Neural cell (in vitro differentiated cells): ENCODE data around the gene FGGY. TPM values are rescaled to one million over a fixed set of nuclear protein-coding genes. Genes with fewer than 3 reads are reported as not detected.
"Not testable (repeated sequence)": the region's sequence is repeated elsewhere in the genome, so short reads cannot be mapped to it uniquely, and the experiment has no call there.

Experiments
- H2AFZ ChIP-seq: fragments of 200-600, 300-800 bp; sonication (generic), shearing (Covaris generic); 2 replicates; pipeline ENCODE4 v1.6.0; 2014; ENCODE audit warnings: low read depth, mild to moderate bottlenecking, antibody characterized with exemption, low read length, moderate library complexity
- H3F3A ChIP-seq: fragments of 200-600 bp; shearing (Covaris generic); 2 replicates; pipeline ENCODE4 v1.6.1; 2016; ENCODE audit warnings: mild to moderate bottlenecking, moderate library complexity, mixed read lengths, antibody characterized with exemption, low read length; ENCODE audit not compliant: insufficient read depth, poor library complexity, severe bottlenecking
- H3K27ac ChIP-seq: fragments of 200-600, 300-800 bp; sonication (generic), shearing (Covaris generic); 2 replicates; pipeline ENCODE4 v1.5.1; 2014; ENCODE audit warnings: mild to moderate bottlenecking, low read length, moderate library complexity
- H3K27me3 ChIP-seq: fragments of 300-800, 200-600 bp; sonication (generic), shearing (Covaris generic); 2 replicates; pipeline ENCODE4 v1.6.0; 2014; ENCODE audit warnings: mild to moderate bottlenecking, low read depth, low read length, moderate library complexity; ENCODE audit not compliant: insufficient read depth
- H3K36me3 ChIP-seq: fragments of 300-800, 200-600 bp; sonication (generic), shearing (Covaris generic); 2 replicates; pipeline ENCODE4 v1.5.1; 2014; ENCODE audit warnings: mild to moderate bottlenecking, antibody characterized with exemption, low read length, moderate library complexity; ENCODE audit not compliant: insufficient read depth
- H3K4me2 ChIP-seq: fragments of 300-800, 200-600 bp; sonication (generic), shearing (Covaris generic); 2 replicates; pipeline ENCODE4 v1.6.0; 2014; ENCODE audit warnings: mild to moderate bottlenecking, low read length
- H3K4me3 ChIP-seq: fragments of 300-800, 200-600 bp; sonication (generic), shearing (Covaris generic); 2 replicates; pipeline ENCODE4 v1.5.1; 2014; ENCODE audit warnings: mild to moderate bottlenecking, low read length, moderate library complexity
- H3K79me2 ChIP-seq: fragments of 200-600 bp; shearing (Covaris generic); replicated peaks from 2 replicates; pipeline ENCODE4 v1.6.0; 2014; ENCODE audit warnings: mild to moderate bottlenecking, low read length, moderate library complexity; ENCODE audit not compliant: insufficient read depth
- H3K9ac ChIP-seq: fragments of 300-800, 200-600 bp; sonication (generic), shearing (Covaris generic); 2 replicates; pipeline ENCODE4 v1.6.1; 2016; ENCODE audit warnings: mild to moderate bottlenecking, low read length, mixed read lengths
- H3K9me2 ChIP-seq: fragments of 200-600 bp; shearing (Covaris generic); 2 replicates; pipeline ENCODE4 v1.6.1; 2016; ENCODE audit warnings: mild to moderate bottlenecking, low read length, mixed read lengths; ENCODE audit not compliant: insufficient read depth
- H3K9me3 ChIP-seq: fragments of 200-600, 300-800 bp; sonication (generic), shearing (Covaris generic); 2 replicates; pipeline ENCODE4 v1.6.1; 2016; ENCODE audit warnings: mild to moderate bottlenecking, mixed run types, low read length, moderate library complexity, mixed read lengths
- H4K20me1 ChIP-seq: fragments of 200-600 bp; shearing (Covaris generic); 2 replicates; pipeline ENCODE4 v1.6.1; 2016; ENCODE audit warnings: mild to moderate bottlenecking, mixed run types; ENCODE audit not compliant: insufficient read depth
- EP300 ChIP-seq: fragments of 450-650 bp; conservative IDR thresholded peaks from 2 replicates; pipeline ENCODE4 v1.6.1; 2014; ENCODE audit warnings: antibody characterized with exemption, mild to moderate bottlenecking, moderate library complexity; ENCODE audit not compliant: poor library complexity, severe bottlenecking
- EZH2 ChIP-seq: fragments of 200-600, 300-800 bp; shearing (Covaris generic), sonication (generic); IDR thresholded peaks from 2 replicates; pipeline ENCODE4 v1.6.1; 2014; ENCODE audit warnings: antibody characterized with exemption, low read length, borderline replicate concordance, mild to moderate bottlenecking; ENCODE audit not compliant: insufficient read depth, poor library complexity, severe bottlenecking
- MXI1 ChIP-seq: fragments of 450-650 bp; conservative IDR thresholded peaks from 2 replicates; pipeline ENCODE4 v1.6.1; 2014; ENCODE audit warnings: antibody characterized with exemption, mild to moderate bottlenecking; ENCODE audit not compliant: poor library complexity, severe bottlenecking
- POLR2AphosphoS5 ChIP-seq: IDR thresholded peaks from 2 replicates; pipeline ENCODE4 v1.6.1; 2012
- RAD21 ChIP-seq: fragments of 450-650 bp; conservative IDR thresholded peaks from 2 replicates; pipeline ENCODE4 v1.6.1; 2014; ENCODE audit warnings: antibody characterized with exemption, mild to moderate bottlenecking, moderate library complexity
- SMC3 ChIP-seq: fragments of 450-650 bp; conservative IDR thresholded peaks from 2 replicates; pipeline ENCODE4 v1.6.1; 2014; ENCODE audit warnings: antibody characterized with exemption, mild to moderate bottlenecking, moderate library complexity; ENCODE audit not compliant: poor library complexity
- TAF1 ChIP-seq: IDR thresholded peaks from 2 replicates; pipeline ENCODE4 v1.6.1; 2012; ENCODE audit warnings: low read depth
- polyA plus RNA-seq: library from polyadenylated mRNA; depleted of rRNA; stranded (reverse); fragments of >200 nt; gene quantifications from 2 replicates; pipeline ENCODE4 v1.2.3, GENCODE V29; 2014
- TF ChIP-seq, protein P1 (sequence below): fragments of 450-650 bp; IDR thresholded peaks from 2 replicates; pipeline ENCODE4 v1.5.1; 2014; ENCODE audit warnings: antibody characterized with exemption, mild to moderate bottlenecking, moderate library complexity; ENCODE audit not compliant: poor library complexity, severe bottlenecking
- TF ChIP-seq, protein P2 (sequence below): IDR thresholded peaks from 2 replicates; pipeline ENCODE4 v1.6.1; 2012; ENCODE audit warnings: borderline replicate concordance

Gene FGGY
- polyA plus RNA-seq, 1 donor from 2014 or later, result 7.4 TPM

DNA sequence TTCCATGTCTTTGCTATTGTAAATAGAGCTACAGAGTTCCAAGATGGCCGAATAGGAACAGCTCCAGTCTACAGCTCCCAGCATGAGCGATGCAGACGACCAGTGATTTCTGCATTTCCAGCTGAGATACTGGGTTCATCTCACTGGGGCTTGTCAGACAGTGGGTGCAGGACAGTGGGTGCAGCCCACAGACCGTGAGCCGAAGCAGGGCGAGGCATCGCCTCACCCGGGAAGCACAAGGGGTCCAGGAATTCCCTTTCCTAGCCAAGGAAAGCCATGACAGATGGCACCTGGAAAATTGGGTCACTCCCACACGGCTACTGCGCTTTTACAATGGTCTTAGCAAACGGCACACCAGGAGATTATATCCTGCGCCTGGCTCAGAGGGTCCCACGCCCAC, 313.6 kb downstream of the FGGY start:
- H4K20me1 ChIP-seq, H3K9me3 ChIP-seq, H3K27ac ChIP-seq, H3K4me2 ChIP-seq, H3F3A ChIP-seq, H3K79me2 ChIP-seq, H3K36me3 ChIP-seq, H2AFZ ChIP-seq, H3K4me3 ChIP-seq, H3K9me2 ChIP-seq, H3K9ac ChIP-seq, H3K27me3 ChIP-seq: not testable (repeated sequence)

GRCh38 chr1:59617434-59617833, 320.5 kb downstream of the FGGY start:
- no peak overlapping the region for H2AFZ ChIP-seq
- no peaks in the 10 kb centered on the region for H4K20me1 ChIP-seq
- H3K4me3 ChIP-seq, result no peak overlapping the region
- no peak overlapping the region for H3K27ac ChIP-seq
- no peaks in the 10 kb centered on the region for H3F3A ChIP-seq
- no peaks in the 10 kb centered on the region for H3K36me3 ChIP-seq
- no peaks in the 10 kb centered on the region for H3K27me3 ChIP-seq
- no peak overlapping the region for H3K4me2 ChIP-seq
- TF ChIP-seq RAD21 (no peak), EP300 (no peak), EZH2 (no peak), TAF1 (no peak), POLR2AphosphoS5 (no peak), SMC3 (no peak), MXI1 (no peak)
- TF ChIP-seq, protein P1, sequence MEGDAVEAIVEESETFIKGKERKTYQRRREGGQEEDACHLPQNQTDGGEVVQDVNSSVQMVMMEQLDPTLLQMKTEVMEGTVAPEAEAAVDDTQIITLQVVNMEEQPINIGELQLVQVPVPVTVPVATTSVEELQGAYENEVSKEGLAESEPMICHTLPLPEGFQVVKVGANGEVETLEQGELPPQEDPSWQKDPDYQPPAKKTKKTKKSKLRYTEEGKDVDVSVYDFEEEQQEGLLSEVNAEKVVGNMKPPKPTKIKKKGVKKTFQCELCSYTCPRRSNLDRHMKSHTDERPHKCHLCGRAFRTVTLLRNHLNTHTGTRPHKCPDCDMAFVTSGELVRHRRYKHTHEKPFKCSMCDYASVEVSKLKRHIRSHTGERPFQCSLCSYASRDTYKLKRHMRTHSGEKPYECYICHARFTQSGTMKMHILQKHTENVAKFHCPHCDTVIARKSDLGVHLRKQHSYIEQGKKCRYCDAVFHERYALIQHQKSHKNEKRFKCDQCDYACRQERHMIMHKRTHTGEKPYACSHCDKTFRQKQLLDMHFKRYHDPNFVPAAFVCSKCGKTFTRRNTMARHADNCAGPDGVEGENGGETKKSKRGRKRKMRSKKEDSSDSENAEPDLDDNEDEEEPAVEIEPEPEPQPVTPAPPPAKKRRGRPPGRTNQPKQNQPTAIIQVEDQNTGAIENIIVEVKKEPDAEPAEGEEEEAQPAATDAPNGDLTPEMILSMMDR, result no peak
- TF ChIP-seq, protein P2, sequence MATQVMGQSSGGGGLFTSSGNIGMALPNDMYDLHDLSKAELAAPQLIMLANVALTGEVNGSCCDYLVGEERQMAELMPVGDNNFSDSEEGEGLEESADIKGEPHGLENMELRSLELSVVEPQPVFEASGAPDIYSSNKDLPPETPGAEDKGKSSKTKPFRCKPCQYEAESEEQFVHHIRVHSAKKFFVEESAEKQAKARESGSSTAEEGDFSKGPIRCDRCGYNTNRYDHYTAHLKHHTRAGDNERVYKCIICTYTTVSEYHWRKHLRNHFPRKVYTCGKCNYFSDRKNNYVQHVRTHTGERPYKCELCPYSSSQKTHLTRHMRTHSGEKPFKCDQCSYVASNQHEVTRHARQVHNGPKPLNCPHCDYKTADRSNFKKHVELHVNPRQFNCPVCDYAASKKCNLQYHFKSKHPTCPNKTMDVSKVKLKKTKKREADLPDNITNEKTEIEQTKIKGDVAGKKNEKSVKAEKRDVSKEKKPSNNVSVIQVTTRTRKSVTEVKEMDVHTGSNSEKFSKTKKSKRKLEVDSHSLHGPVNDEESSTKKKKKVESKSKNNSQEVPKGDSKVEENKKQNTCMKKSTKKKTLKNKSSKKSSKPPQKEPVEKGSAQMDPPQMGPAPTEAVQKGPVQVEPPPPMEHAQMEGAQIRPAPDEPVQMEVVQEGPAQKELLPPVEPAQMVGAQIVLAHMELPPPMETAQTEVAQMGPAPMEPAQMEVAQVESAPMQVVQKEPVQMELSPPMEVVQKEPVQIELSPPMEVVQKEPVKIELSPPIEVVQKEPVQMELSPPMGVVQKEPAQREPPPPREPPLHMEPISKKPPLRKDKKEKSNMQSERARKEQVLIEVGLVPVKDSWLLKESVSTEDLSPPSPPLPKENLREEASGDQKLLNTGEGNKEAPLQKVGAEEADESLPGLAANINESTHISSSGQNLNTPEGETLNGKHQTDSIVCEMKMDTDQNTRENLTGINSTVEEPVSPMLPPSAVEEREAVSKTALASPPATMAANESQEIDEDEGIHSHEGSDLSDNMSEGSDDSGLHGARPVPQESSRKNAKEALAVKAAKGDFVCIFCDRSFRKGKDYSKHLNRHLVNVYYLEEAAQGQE, result no peak
- H3K9ac ChIP-seq, result no peak overlapping the region
- H3K9me3 ChIP-seq, result no peaks in the 10 kb centered on the region
- no peaks in the 10 kb centered on the region for H3K9me2 ChIP-seq
- no peaks in the 10 kb centered on the region for H3K79me2 ChIP-seq

DNA sequence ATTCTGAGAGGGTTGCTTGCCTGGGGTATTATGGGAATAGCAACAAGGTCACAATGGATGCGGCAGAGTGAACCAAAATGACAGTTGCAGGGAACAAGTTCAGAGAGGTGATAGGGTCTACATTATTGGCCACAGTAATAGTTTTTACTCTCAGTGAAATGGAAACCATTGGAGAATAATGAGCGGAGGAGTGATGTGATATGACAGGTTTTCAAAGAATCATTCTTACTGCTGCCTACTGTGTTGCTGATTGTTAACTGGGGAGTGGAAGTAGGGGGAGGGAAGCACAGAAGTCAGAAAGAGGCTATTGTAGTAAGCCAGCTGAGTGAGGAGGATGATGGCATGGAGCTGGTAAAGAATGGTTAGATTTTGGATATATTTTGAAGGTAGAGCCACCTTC, 322.7 kb downstream of the FGGY start:
- H3K9me3 ChIP-seq, result no peaks in the 10 kb centered on the region
- no peaks in the 10 kb centered on the region for H3F3A ChIP-seq
- no peak overlapping the region for H2AFZ ChIP-seq
- no peaks in the 10 kb centered on the region for H3K27me3 ChIP-seq
- H3K9me2 ChIP-seq, result no peaks in the 10 kb centered on the region
- H3K4me3 ChIP-seq, result peak overlapping the region; percentile 15
- H3K27ac ChIP-seq, result peak overlapping the region; percentile 64
- no peaks in the 10 kb centered on the region for H3K36me3 ChIP-seq
- no peaks in the 10 kb centered on the region for H3K79me2 ChIP-seq
- H3K4me2 ChIP-seq, result no peak overlapping the region
- H4K20me1 ChIP-seq, result no peaks in the 10 kb centered on the region
- no peak overlapping the region for H3K9ac ChIP-seq
- no peak for TF ChIP-seq EZH2
- no peak for TF ChIP-seq MXI1
- TF ChIP-seq EP300, result peak; percentile 86
- TF ChIP-seq RAD21, result no peak
- TF ChIP-seq POLR2AphosphoS5, result peak; percentile 61
- TF ChIP-seq, protein P1, result no peak
- TF ChIP-seq SMC3, result no peak
- no peak for TF ChIP-seq TAF1
- TF ChIP-seq, protein P2, result no peak
